Neural progenitor cell (in vitro differentiated cells): ENCODE measurements around the gene GP2. TPM values are rescaled to one million over a fixed set of nuclear protein-coding genes. Genes with fewer than 3 reads are reported as not detected.

Experiments
- DNase-seq: peaks from one replicate; pipeline ENCODE4 v3.0.0-alpha.2; 2016; ENCODE audit warnings: low spot score
- H2AFZ ChIP-seq: fragments of 200-600 bp; sonication (generic); replicated peaks from 2 replicates; pipeline ENCODE4 v1.6.1; 2016; ENCODE audit warnings: antibody characterized with exemption
- H3F3A ChIP-seq: fragments of 200-600 bp; sonication (generic); 2 replicates; pipeline ENCODE4 v1.6.1; 2016; ENCODE audit warnings: antibody characterized with exemption, low read depth
- H3K27ac ChIP-seq: fragments of 200-600 bp; sonication (generic); 2 replicates; pipeline ENCODE4 v1.5.1; 2016; ENCODE audit warnings: mild to moderate bottlenecking
- H3K27me3 ChIP-seq: fragments of 200-600 bp; sonication (generic); 2 replicates; pipeline ENCODE4 v1.6.1; 2016; ENCODE audit warnings: mild to moderate bottlenecking, moderate library complexity
- H3K36me3 ChIP-seq: fragments of 200-600 bp; sonication (generic); 2 replicates; pipeline ENCODE4 v1.5.1; 2016
- H3K4me1 ChIP-seq: fragments of 200-600 bp; sonication (generic); 2 replicates; pipeline ENCODE4 v1.6.1; 2016; ENCODE audit warnings: mixed run types
- H3K4me2 ChIP-seq: fragments of 200-600 bp; sonication (generic); 2 replicates; pipeline ENCODE4 v1.6.1; 2016
- H3K4me3 ChIP-seq: fragments of 200-600 bp; sonication (generic); 2 replicates; pipeline ENCODE4 v1.5.1; 2016
- H3K79me2 ChIP-seq: fragments of 200-600 bp; sonication (generic); 2 replicates; pipeline ENCODE4 v1.6.1; 2016; ENCODE audit warnings: low read depth
- H3K9ac ChIP-seq: fragments of 200-600 bp; sonication (generic); 2 replicates; pipeline ENCODE4 v1.6.1; 2016
- H3K9me3 ChIP-seq: fragments of 200-600 bp; sonication (generic); 2 replicates; pipeline ENCODE4 v1.5.1; 2016; ENCODE audit warnings: low read depth
- H4K20me1 ChIP-seq: fragments of 200-600 bp; sonication (generic); 2 replicates; pipeline ENCODE4 v1.6.1; 2016; ENCODE audit warnings: low read depth
- H3K27ac Mint-ChIP-seq: 3 replicates; pipeline ENCODE4 v1.8.0; 2021; ENCODE audit warnings: mixed read lengths
- H3K27me3 Mint-ChIP-seq: 2 replicates; pipeline ENCODE4 v1.8.0; 2022; ENCODE audit warnings: low read depth, mild to moderate bottlenecking, inconsistent platforms, moderate library complexity, mixed read lengths; ENCODE audit not compliant: insufficient read depth
- H3K36me3 Mint-ChIP-seq: 3 replicates; pipeline ENCODE4 v1.8.0; 2021; ENCODE audit warnings: mixed read lengths
- H3K4me1 Mint-ChIP-seq: 3 replicates; pipeline ENCODE4 v1.8.0; 2021; ENCODE audit warnings: mixed read lengths
- H3K4me3 Mint-ChIP-seq: 3 replicates; pipeline ENCODE4 v1.8.0; 2021; ENCODE audit warnings: mild to moderate bottlenecking, moderate library complexity, mixed read lengths
- H3K9me3 Mint-ChIP-seq: 3 replicates; pipeline ENCODE4 v1.8.0; 2020; ENCODE audit warnings: mixed read lengths
- CTCF ChIP-seq: fragments of 200-600 bp; sonication (generic); IDR thresholded peaks from 2 replicates; pipeline ENCODE4 v1.5.1; 2017; ENCODE audit warnings: antibody characterized with exemption, mild to moderate bottlenecking
- EZH2 ChIP-seq: fragments of 200-600 bp; sonication (generic); IDR thresholded peaks from 2 replicates; pipeline ENCODE4 v1.6.1; 2017; ENCODE audit warnings: antibody characterized with exemption, mild to moderate bottlenecking, moderate library complexity
- EZH2phosphoT487 ChIP-seq: fragments of 200-600 bp; sonication (generic); IDR thresholded peaks from 2 replicates; pipeline ENCODE4 v1.6.1; 2017; ENCODE audit warnings: antibody characterized with exemption
- total RNA-seq: library from RNA; depleted of rRNA; stranded (reverse); fragments of >200 nt; gene quantifications from 2 replicates; pipeline ENCODE4 v1.2.3, GENCODE V29; 2015; ENCODE audit warnings: low replicate concordance

Gene GP2
- total RNA-seq, 1 donor from 2014 or later: not detected

- Histone ChIP-seq H3K27ac (no peak overlapping the region), H3K9me3 (no peaks in the 10 kb centered on the region), H3K27me3 (no peaks in the 10 kb centered on the region), H4K20me1 (no peaks in the 10 kb centered on the region), H3K36me3 (no peaks in the 10 kb centered on the region), H2AFZ (no peak overlapping the region), H3K4me2 (no peak overlapping the region), H3K79me2 (no peaks in the 10 kb centered on the region), H3K9ac (no peak overlapping the region), H3K4me1 (no peaks in the 10 kb centered on the region), H3F3A (no peaks in the 10 kb centered on the region), H3K4me3 (no peak overlapping the region)
- DNase-seq: no peak
- no peaks in the 10 kb centered on the region for H3K9me3 Mint-ChIP-seq
- H3K36me3 Mint-ChIP-seq: no peaks in the 10 kb centered on the region
- H3K27me3 Mint-ChIP-seq: peaks cover 11% of the 10 kb centered on the region
- H3K4me1 Mint-ChIP-seq: no peaks in the 10 kb centered on the region
- no peak for TF ChIP-seq EZH2phosphoT487
- TF ChIP-seq CTCF: no peak
- no peak for TF ChIP-seq EZH2
- H3K4me3 Mint-ChIP-seq: no peak overlapping the region
- no peak overlapping the region for H3K27ac Mint-ChIP-seq
These were observed 10.6 kb downstream of the GP2 start for GRCh38 chr16:20316715-20317114.

DNA sequence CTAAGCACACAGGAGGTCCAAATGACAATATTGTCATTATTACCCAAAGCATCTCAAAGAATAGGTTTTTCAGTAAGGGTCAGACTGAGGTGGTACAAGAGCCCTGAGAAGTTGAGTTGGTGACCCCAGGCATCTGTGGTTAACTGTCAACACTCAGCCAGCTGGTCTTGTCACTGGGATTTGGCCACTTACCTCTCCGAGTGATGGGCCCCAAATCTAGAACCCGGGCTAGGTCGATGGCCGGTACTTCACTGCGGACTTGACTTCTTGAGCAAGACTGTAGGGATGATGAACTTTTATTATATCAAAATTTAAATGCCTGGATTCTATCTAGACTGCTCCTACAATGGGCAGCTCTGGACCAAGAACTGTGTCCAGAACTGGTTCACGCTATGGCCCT, 11.5 kb downstream of the GP2 start:
- Mint-ChIP-seq H3K27me3 (peaks cover 6% of the 10 kb centered on the region), H3K4me3 (no peak overlapping the region), H3K27ac (no peak overlapping the region), H3K36me3 (no peaks in the 10 kb centered on the region), H3K9me3 (no peaks in the 10 kb centered on the region), H3K4me1 (no peaks in the 10 kb centered on the region)
- no peaks in the 10 kb centered on the region for H3K79me2 ChIP-seq
- no peak overlapping the region for H2AFZ ChIP-seq
- DNase-seq: no peak
- TF ChIP-seq EZH2: no peak
- TF ChIP-seq EZH2phosphoT487: no peak
- no peak for TF ChIP-seq CTCF
- no peaks in the 10 kb centered on the region for H3F3A ChIP-seq
- H3K4me2 ChIP-seq: no peak overlapping the region
- H3K4me1 ChIP-seq: no peaks in the 10 kb centered on the region
- H3K9ac ChIP-seq: no peak overlapping the region
- no peaks in the 10 kb centered on the region for H3K9me3 ChIP-seq
- H3K27me3 ChIP-seq: no peaks in the 10 kb centered on the region
- H3K36me3 ChIP-seq: no peaks in the 10 kb centered on the region
- H3K27ac ChIP-seq: no peak overlapping the region
- no peak overlapping the region for H3K4me3 ChIP-seq
- H4K20me1 ChIP-seq: no peaks in the 10 kb centered on the region

DNA sequence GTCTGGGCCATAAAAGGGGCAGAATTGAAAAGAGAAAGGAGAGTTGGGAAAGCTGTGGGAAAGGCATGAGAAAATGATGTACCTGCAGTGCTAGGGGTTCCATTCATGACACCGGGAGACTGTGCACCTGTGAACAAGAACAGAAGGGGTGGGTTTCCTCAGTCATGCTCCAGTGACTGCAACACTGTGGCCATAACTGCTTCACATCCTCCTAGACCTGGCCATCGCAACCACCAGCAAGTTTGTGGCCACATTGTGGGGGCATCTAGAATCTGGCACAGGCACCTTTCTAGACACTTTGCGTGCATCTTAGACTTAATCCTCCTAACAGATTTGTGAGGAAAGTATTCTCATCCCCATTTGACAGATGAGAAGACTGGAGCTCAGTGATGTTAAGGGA, 12.7 kb downstream of the GP2 start:
- H3K27me3 Mint-ChIP-seq: peaks cover 5% of the 10 kb centered on the region
- H3K27ac Mint-ChIP-seq: no peak overlapping the region
- H4K20me1 ChIP-seq: no peaks in the 10 kb centered on the region
- H3K4me2 ChIP-seq: no peak overlapping the region
- no peaks in the 10 kb centered on the region for H3K36me3 Mint-ChIP-seq
- no peaks in the 10 kb centered on the region for H3K4me1 Mint-ChIP-seq
- H3K4me3 ChIP-seq: no peak overlapping the region
- no peaks in the 10 kb centered on the region for H3K79me2 ChIP-seq
- no peak for TF ChIP-seq CTCF
- TF ChIP-seq EZH2phosphoT487: no peak
- TF ChIP-seq EZH2: no peak
- no peaks in the 10 kb centered on the region for H3K9me3 ChIP-seq
- H3K27ac ChIP-seq: no peak overlapping the region
- no peaks in the 10 kb centered on the region for H3K36me3 ChIP-seq
- H3K9me3 Mint-ChIP-seq: no peaks in the 10 kb centered on the region
- no peak overlapping the region for H3K4me3 Mint-ChIP-seq
- H3K9ac ChIP-seq: no peak overlapping the region
- no peaks in the 10 kb centered on the region for H3K27me3 ChIP-seq
- no peak overlapping the region for H2AFZ ChIP-seq
- H3F3A ChIP-seq: no peaks in the 10 kb centered on the region
- no peak for DNase-seq
- H3K4me1 ChIP-seq: no peaks in the 10 kb centered on the region
